ENCODE results near the gene HOXA6.

HOXA6 gene

DNA sequence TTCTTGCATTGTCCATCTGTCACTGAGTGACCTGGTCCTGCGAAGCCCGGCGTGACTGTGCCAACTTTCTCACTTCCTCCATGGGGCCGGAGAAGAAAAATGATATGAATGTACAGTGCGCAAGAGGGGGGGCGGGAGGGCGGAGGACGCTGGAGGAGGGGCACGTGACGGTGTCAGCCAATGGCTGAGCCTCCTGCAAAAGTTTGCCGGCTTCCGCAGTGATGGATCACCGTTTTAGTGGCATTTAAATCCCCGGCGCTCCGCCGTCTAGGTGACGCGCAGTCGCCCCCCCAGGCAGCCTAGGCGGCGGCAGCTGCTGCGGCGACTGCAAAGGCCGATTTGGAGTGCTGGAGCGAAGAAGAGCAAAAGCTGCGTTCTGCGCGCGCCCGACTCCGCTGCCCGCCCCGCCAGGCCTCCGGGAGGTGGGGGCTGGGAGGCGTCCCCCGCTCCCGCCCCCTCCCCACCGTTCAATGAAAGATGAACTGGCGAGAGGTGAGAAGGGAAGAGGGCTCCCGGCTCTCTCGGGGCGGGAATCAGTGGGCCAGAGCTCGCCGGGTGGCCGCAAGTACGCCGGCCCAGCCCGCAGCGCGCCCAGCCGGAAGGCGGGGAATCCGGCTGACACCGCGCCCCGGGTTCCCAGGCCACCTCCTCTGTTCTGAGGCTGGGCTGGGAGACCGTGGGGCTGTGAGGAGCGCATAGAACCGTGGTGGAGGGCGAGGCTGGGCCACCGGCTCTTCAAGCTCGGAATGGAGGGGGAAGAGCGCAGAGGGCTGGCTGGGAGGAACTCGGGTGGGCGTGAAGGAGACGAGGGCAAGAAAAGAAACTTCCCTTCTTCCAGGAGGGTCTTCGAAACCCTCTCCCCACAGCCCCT, 51.4 kb downstream of the HOXA6 start, which contains the start of gene HOXA1:
HOXA1 (minus strand) TSS at position 104 of the 871 bp plus-strand sequence; CDS start at position 16, 88 bp downstream.
- DNase-seq (ENCODE audit: low read depth), result peak; percentile 40

Data from stimulated activated CD8-positive, alpha-beta memory T cell treated with anti-CD3 and anti-CD28 coated beads, Interleukin-7, amount 100 ng/mL, for 24 hours (primary cell).